HG02885 (cell line): ENCODE results near the gene ZFAND2B.
"Not testable (repeated sequence)": the region's sequence is repeated elsewhere in the genome, so short reads cannot be mapped to it uniquely, and the experiment has no call there.

ENCODE experiments used
- ATAC-seq: cut with Tn5 transposase; IDR thresholded peaks from one replicate; pipeline ENCODE4 v1.9.1; 2021; ENCODE audit warnings: mild to moderate bottlenecking; ENCODE audit not compliant: unreplicated experiment, poor library complexity

ZFAND2B gene

DNA sequence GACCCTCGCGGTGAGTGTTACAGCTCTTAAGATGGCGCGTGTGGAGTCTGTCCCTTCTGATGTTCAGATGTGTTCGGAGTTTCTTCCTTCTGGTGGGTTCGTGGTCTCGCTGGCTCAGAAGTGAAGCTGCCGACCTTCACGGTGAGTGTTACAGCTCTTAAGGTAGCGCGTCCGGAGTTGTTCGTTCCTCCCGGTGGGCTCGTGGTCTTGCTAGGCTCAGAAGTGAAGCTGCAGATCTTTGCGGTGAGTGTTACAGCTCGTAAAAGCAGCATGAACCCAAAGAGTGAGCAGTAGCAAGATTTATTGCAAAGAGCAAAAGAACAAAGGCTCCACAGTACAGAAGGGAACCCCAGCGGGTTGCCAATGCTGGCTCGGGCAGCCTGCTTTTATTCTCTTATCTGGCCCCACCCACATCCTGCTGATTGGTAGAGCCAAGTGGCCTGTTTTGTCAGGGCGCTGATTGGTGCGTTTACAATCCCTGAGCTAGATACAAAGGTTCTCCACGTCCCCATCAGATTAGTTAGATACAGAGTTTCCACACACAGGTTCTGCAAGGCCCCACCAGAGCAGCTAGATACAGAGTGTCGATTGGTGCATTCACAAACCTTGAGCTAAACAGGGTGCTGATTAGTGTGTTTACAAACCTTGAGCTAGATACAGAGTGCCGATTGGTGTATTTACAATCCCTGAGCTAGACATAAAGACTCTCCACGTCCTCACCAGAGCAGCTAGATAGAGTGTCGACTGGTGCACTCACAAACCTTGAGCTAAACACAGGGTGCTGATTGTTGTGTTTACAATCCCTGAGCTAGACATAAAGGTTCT lies 5.9 kb upstream of the ZFAND2B start:
- not testable (repeated sequence) for ATAC-seq

DNA sequence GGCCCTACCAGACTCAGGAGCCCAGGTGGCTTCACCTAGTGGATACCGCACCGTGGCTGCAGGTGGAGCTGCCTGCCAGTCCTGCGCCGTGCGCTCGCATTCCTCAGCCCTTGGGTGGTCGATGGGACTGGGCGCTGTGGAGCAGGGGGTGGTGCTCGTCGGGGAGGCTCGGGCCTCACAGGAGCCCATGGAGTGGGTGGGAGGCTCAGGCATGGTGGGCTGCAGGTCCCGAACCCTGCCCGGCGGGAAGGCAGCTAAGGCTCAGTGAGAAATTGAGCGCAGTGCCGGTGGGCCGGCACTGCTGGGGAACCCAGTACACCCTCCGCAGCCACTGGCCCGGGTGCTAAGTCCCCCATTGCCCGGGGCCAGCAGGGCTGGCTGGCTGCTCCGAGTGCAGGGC lies 5.3 kb upstream of the ZFAND2B start:
- not testable (repeated sequence) for ATAC-seq

DNA sequence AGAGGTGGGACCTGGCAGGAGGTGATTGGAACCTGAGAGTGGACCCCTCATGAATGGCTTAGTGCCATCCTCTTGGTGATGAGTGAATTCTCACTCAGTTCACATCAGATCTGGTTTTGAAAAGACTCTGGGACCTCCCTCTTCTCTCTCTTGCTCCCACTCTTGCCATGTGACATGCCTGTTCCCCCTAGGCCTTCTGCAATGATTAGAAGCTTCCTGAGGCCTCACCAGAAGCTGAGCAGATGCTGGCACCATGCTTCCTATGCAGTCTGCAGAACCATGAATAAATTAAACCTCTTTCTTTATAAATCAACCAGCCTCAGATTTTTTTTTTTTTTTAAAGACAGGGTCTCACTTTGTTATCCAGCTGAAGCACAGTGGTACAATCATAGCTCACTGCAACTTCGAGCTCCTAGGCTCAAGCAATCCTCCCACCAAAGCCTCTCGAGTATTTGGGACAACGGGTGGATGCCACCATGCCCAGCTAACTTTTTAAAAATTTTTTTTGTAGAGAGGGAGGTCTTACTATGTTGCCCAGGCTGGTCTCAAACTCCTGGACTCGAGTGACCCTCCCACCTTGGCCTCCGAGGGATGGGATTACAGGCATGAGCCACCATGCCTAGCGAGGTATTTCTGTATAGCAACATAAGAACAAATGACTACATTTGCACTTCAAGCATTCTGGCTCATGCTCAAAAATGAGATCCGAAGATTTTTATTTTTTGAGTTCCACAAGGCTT lies 2.0 kb upstream of the ZFAND2B start:
- no peak for ATAC-seq

DNA sequence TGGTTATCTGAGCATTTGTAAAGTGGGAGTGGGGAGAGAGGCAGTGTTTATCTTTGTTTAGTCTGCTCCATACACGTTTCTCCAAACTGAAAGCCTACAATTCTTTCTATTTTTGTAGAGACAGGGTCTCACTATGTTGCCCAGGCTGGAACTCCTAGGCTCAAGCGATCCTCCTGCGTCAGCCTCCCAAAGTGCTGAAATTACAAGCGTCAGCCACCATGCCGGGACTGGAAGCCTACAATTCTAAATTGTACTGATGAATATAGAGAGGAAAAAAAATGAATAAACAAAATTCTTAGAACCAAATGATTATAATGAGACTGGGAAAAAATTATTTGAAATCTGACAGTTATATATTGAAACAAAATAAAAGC lies 1.4 kb upstream of the ZFAND2B start:
- ATAC-seq, result no peak

DNA sequence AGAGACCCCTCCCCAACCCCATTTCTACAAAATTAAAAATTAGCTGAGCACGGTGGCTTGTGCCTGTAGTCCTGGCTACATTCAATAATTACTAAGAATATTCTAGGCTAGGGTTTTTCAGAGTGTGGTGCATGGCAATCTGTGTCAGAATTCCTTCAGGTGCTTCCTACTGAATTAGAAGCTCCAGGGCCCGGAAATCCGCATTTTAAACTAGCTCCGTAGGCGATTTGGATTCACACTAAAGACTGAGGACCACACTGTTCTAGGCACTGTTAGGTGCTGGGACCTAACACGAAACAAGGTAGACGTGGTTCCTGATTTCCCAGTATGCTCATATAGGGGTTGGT lies 628 bp upstream of the ZFAND2B start:
- no peak for ATAC-seq

DNA sequence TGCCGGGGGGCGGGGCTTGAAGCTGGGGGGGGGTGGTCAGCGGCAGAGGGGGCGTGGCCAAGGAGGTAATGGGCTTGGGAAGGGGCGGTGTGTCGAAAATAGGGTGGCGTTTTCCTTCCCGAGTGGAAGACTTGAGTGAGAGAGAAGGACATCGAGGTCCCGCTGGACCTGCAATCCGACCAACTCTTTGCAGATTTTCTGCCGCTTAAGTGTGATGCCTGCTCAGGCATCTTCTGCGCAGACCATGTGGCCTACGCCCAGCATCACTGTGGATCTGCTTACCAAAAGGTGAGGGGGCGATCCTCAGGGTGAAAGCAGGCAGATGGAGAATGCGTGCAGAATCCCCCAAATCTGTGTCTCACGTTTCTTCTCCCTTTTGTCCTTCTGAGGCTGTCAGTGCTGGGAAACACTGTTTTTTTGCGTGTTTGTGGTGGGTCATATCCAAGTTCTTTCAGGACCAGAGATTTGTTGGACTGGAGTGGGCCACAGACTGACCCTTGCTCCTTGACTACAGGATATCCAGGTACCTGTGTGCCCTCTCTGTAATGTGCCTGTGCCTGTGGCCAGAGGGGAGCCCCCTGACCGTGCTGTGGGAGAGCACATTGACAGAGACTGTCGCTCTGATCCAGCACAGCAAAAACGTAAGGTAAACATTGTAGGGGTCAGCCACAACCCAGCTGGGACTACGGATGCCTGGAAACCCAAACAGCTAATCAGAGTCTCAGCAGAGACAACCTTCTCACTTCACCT lies 727 bp downstream of the ZFAND2B start:
- no peak for ATAC-seq

DNA sequence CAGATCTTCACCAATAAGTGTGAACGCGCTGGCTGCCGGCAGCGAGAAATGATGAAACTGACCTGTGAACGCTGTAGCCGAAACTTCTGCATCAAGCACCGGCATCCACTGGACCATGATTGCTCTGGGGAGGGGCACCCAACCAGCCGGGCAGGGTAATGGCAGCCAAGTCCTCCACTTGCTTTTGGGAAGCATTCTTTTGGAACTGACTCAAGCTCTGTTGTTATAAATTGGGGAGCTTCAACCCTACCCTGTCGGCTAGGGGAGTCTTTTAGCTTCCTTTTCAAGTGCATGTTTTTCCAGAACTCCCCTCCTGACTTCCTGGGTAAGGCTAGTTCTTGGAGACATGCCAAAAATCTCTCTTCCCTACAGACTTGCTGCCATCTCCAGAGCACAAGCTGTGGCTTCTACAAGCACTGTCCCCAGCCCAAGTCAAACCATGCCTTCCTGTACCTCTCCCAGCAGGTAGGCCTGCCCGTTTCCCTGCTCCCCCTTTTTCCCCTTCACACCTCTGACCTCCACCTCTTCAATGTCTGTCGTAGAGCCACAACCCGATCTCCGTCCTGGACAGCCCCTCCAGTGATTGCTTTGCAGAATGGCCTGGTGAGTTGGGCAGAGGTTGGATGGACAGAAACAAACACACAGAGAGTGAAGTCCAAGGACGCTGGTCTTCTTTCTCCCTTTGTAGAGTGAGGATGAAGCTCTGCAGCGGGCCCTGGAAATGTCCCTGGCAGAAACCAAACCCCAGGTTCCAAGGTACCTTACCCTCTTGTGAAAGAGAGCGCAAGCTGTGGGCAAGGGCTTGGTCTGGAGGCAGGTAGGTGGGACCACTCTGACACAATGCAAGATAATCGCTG lies 1.5 kb downstream of the ZFAND2B start:
- ATAC-seq, result no peak

DNA sequence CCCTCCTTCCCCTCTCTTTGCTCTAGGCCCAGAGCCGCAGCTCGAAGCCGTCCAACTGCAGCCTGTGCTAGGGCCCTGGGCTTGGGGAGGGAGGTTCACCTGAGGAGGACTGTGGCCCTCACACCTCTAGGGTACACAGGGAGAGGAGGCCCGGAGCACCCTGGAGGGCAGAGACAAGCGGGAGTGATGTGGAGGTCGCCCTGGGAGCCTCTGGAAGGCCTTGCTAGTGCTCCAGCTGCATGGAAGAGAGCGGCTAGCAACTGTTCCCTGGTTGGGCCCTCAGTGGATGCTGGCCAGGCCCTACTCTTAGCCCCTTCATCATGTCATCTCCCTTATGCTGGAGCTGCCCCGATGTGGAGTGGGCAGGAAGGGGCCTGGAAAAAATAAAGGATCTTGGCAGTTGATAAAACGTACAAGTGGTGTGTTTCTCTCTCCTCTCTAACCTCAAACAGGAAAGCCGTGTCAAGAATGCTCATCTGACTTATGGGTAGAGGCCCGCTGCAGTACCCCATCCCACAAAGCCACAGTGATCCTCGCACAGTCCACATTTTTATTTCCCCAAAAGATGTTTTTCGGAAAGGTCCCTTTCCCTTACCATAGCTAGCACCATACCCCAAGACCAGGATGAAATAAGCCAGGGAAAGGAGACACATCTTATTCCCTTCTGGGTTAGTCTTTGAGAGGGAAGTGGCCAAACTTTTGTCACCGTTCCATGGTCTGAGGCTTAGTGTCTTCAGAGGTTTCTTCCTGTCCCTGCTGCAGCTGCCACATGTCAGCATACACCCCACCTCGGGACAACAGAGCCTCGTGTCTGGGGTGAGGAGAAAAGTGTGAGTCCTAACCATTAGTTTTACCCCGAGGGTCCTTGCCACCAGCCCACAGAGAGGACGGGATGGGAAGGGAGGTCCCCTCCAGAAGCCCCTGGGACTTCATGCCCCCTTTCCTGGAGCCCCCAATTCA lies 2.9 kb downstream of the ZFAND2B start:
- no peak for ATAC-seq

DNA sequence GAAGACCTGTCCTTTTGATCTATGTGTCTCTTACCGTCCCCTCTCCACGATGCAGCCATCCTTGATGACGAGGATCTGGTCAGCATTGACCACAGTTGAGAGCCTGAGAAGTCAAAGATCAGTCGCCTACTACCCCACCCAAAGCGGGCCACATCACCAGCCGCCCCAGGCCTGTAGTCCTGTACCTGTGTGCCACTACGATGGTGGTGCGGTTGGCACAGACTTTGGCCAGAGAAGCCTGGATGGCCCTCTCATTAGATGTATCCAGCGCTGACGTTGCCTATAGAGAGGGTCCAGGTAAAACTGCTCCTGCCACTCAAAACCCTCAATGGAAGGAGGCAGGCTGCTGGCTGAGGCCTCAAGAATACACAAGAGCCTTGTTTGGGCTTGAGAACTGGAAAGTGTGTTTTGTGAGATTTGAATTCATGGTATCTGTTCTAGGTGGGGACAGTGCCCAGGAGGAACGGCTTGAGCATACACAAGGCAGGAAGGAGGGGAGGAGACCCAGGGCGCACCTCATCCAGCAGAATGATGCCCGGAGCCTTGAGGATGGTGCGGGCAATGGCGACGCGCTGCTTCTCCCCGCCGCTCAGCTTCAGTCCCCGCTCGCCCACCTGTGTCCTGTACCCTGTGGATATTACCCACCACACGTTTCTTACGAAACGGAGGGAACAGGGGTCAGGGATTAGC lies 3.8 kb downstream of the ZFAND2B start:
- ATAC-seq, result no peak

DNA sequence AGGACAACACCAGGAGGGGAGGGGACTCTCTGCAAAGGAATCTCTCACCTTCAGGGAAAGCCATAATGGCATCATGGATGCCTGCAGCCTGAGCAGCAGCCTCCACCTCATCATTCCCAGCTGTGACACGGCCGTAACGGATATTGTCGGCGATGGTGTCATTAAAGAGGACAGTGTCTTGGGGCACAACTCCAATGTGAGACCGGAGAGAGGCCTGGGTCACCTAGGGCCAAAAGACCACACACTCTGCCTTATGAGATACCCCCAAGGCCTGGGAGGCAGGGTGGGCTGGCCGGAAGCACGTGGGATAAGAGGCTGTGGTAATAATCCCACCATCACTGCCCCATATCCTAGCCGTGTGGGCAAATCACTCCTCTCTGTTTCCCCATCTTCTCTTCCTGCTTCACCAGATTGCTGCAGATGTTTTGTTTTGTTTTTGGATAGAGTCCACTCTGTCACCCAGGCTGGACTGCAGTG lies 4.3 kb downstream of the ZFAND2B start:
- no peak for ATAC-seq

DNA sequence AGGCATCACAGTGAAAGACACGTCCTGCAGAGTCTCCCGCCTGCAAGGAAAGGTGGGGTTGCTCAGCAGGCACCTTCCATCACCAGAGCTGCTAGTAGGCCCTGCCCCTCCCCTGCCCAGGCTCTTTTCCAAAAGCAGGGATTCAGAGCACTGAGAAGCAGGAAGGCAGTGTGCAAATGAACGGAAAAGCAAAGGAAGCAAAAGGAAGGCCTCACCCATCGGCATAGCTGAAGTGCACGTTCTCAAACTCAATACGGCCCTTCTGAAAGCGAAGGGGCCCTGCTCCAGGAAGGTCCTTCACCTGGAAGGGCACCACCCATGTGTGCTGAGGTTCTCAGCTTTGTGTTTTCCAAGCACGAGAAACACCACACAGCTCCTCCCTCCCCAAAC lies 6.4 kb downstream of the ZFAND2B start:
- no peak for ATAC-seq

DNA sequence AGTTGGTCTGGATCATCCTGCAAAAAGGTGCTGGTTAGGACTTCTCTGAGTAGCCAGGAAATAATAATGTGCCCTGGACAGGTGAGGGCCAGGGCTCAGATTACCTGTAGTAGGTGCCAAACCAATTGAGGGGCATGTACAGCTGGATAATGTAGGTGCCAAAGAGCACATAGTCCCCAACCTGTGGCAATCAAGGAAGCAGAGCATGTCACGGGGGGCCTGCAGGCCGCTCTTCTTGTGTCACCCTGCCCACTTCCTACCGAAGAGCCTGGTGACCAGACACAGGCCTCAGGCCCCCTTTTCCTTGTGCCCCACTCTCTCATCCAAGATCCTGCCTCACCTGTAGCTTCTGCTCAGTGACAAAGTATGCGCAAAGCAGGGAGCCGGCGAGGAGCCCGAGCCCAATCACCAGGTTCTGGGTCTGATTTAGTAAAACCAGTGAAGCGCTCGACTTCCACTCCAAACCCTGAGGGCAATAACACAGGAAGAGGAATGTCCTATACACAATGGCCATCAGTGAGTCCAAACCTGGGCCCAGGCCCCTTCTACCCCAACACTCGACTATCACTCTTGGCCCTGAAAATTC lies 7.0 kb downstream of the ZFAND2B start:
- ATAC-seq, result no peak

DNA sequence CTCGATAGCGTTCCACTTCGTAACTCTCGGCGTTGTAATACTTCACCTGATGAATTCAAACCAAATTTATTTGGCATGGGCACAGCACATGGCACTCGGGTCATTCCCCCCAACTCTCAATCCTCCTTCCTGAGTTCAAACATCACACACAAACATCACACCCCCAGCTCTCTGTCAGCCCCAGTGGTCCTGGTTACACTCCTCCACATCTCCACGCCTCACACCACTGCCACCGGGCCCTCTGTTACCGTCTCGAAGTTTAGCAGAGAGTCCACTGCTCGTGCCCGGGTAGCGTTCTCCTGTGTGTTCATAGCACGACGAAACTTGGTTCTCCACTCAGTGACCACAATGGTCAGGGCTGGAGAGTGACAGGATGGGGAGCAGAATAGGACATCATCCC lies 7.6 kb downstream of the ZFAND2B start:
- no peak for ATAC-seq

DNA sequence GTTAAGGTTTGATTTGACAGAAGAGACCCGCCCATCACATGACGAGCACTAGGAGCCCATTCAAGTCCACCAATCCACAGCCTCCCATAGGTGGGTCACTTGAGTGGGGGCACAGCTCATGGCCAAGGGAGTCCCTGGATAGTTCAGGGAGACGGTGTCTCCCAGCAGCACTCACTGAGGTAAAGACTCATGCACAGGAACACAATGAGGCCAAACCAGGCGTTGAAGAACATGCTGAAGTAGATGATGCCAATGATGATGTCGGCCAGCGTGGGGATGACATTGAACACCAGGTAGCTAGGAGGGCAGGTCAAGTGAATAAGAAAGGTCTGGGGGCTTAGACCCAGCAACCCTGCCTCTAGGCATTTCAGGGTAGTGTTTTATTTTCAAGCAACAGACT lies 8.2 kb downstream of the ZFAND2B start:
- ATAC-seq, result no peak

DNA sequence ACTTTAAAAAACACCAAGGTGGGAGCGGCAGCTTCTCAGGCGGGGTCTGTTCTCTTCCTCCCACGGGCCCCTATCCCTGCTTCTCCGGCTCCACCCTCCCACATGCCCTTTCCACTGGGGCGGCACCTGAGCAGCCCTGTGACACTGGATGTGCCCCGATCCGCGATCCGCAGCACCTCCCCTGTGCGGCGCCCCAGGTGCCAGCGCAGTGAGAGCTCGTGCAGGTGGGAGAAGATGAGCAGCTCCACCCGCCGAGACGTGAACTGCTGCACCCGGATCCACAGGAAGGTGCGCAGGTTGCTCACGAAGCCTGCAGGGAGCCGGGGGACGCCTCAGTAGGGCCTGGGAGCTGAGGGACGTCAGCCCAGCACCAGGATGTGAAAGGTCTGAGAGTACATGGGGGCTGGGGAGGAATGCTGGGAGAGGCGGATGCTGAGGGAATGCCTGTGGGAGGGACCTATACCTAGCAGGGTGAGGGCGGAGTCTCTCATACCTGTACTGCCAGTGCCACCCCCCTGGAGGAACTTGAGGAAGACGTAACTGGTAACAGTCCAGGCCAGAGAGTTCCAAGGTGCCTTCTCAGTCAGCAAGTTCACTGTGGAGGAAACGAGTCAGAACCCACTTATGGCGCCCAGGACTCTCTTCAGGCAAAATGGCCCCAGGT lies 9.4 kb downstream of the ZFAND2B start:
- ATAC-seq, result no peak

DNA sequence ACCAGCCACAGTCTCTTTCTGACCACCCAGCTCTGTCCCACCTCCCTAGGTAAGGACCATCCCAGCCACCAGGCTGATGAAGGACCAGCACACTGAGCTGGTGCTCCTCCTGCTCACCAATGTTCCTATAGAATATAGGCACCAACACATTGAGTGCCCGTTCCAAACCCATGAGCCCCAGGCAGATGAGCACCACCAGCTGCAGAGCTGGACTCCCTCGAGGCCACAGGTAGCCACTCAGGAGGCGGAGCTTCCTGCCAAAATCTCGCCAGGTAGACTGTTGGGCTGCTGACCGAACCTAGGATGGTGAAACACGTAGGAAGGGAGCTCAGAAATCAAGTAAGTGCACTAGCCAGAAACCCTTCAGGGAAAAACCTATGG lies 9.9 kb downstream of the ZFAND2B start:
- no peak for ATAC-seq

DNA sequence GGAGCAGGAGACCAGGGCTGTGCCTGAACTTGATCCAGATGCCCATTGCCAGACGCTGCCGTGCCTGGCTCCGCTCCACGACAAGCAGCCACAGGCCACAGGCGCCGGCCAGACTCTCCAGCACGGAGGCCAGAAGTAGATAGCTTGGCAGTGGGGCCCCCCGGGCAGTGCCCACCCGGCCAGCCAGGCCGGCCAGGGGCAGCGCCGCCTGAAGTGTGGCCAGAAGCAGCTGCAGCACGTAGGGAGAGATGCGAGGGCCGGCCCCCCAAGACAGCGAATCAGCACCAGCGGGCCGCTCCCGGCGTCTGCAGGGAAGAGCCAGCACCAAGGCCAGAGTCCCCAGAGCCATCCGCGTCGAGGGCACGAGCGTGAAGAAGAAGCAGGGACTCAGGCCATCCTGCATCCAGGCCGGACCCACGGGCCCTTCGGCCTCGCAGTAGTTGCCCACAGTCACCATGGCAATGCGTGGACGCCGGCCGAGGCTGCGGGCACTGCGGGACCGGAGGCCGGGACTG lies 11.7 kb downstream of the ZFAND2B start:
- ATAC-seq, result peak; percentile 24
